Measurements from ENCODE around the gene GINS2.

Gene GINS2

GRCh38 chr16:85687651-85688471 is 893 bp downstream of the GINS2 start:
- no peak for DNase-seq

DNA sequence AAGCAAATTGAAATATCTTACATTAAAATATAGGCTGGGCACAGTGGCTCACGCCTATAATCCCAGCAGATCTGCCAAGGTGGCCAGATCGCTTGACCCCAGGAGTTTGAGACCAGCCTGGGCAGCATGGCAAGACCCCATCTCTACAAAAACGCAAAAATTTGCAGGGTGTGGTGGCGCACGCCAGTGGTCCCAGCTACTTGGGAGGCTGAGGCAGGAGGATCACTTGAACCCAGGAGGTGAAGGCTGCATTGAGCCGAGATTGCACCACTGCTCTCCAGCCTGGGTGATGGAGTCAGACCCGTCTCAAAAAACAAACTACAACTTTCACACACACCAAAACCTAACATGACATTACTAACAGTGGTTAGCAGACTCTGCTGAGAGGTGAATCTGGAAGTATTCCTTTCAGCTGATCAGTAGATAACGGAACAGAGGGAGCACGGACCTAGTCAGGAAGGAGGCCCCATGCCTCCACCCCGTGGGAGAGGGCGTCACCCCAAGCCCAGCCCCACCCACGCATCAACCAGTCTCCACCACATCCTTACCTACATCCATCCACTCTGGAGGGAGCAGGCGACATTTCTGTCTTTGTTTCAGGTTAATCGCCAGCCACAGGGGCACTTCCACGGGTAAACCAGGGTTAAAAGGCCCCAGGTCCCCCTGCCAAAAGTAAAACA is 1.7 kb downstream of the GINS2 start:
- DNase-seq, result no peak

DNA sequence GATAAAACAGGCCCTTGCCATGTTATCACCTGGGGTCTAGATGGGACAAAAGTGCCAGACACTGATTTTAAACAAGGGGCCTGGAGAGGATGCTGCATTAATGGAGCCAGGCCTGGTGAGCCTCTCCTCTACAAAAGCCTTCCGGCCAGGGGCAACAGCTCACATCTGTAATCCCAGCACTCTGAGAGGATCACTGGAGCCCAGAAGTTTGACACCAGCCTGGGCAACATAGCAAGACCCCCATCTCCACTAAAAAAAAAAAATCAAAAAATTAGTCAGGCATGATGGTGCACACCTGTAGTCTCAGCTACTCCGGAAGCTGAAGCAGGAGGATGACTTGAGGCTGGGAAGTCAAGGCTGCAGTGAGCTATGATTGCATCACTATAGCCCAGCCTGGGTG is 3.5 kb downstream of the GINS2 start:
- DNase-seq, result no peak

DNA sequence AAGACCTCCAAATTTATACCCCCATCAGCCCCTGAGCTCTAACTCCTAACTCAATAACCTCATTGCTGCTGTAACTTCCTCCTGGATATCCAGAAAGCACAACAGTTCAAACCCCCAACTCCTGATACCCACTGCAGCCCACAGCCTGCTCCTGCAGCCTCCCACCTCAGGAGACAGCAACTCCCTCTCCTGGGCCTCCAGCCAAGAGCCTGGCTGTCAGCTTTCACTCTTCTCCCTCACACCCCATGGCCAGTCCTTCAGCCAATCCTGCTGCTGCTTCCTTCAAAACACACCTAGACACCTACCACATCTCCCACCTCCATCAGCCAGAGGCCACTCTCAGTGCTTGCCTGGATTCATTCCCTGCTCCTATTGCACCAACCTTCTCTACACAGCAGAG is 5.4 kb downstream of the GINS2 start:
- no peak for DNase-seq

DNA sequence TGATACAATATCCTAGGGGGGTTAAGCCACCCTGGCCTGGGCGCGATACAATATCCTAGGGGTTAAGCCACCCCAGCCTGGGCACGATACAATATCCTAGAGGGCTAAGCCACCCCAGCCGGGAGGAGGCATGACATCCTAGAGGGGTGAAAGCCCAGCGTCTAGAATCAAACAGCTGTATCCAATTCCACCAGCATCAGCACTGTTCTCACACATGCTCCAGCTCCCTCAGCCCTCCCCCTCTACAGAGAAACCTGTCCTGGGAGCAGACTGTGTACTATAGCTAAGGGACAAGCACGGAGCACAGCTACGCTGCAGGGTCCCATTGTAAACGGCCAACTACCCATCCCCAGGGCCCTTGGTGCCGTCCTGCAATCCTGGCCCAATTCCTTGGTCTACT is 6.2 kb downstream of the GINS2 start:
- DNase-seq, result no peak

GRCh38 chr16:85681255-85681654 is 7.5 kb downstream of the GINS2 start:
- no peak for DNase-seq

- no peak for DNase-seq
Observed at GRCh38 chr16:85680352-85680944, 8.3 kb downstream of the GINS2 start.

DNA sequence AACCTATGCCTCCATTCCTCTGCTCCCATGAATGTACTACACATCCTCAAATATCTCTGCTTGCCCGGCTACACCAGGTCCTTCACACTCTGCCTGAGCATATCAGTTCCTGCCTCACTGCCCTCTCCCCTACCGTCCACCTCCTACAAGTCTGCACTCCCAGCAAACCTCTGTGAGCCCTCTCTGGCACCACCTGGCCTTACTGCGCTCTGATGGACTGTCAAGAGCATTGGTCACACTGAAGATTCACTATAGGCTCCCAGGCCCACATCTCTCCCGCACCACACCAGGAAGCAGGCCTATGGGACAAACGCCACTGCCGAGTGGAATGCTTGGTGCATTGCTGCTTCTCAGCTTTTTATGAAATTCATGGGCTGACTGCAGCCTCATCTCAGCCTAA is 8.9 kb downstream of the GINS2 start:
- DNase-seq, result no peak

GRCh38 chr16:85678821-85679220 is 9.9 kb downstream of the GINS2 start:
- no peak for DNase-seq

- no peak for DNase-seq
Observed at GRCh38 chr16:85678016-85678415, 10.7 kb downstream of the GINS2 start.

GRCh38 chr16:85677383-85677967 is 11.3 kb downstream of the GINS2 start:
- DNase-seq, result no peak

GRCh38 chr16:85676466-85676865 is 12.3 kb downstream of the GINS2 start:
- DNase-seq, result no peak

DNA sequence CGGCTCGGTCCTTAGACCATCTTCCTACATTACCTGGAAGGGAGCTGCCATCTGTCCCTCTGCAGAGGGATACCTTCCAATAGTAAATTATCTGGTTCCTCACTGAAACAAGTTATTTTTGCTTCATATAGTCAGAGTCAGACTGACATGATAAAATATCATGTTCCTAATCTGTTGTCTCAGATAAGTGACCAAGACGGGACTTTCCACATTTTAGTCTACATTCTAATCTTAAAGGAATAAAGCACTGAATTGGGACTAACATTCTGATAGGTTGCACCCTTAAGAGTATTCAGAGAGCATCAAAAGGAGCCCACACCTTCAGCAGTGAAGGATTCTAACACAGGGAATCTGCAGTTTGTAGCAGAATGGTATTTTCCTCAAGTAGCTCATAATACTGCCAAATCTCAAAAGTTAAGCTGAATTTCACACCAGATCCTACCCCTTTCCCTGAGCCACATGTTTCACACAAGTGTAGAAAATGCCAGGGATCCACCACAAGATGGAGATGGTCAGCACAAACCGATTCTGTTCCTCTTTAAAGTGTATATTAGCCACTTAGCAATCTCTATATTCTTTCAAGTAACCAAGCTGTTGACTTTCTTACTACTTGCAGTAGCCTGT is 13.4 kb downstream of the GINS2 start:
- no peak for DNase-seq

DNA sequence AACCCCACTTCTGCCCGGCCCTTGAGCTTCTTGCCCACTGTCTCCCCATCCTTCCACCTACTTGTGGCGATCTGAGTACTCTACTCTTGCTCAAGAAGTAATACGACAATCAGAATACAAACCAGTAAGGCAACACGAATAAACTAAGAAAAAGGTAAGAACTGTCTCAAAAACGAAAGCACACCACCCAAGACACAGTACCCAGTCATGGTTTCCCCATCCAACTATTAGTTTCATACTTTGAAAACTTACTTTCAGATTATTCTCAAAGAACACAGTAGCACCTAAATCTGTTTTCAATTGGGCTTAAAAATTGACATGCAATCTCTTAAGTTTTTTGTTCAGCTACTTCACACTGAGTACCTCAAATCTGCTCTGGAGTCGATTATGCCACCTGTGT is 13.9 kb downstream of the GINS2 start:
- no peak for DNase-seq

DNA sequence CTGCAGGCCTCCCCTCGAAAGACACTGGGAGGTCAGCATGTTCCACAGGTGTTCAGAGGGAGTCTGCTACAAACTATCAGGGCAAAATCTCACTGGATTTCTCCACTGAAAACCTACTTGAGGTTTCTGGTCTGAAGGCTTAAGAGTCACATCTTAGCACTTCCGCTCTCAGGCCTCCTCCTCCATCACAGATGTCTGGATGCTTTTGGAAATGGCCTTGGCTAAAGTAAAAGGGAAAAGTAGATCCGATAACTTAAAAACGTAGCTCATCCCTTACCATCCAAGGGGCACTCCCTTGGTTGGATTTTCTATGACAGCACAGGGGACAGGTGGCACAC is 14.4 kb downstream of the GINS2 start:
- no peak for DNase-seq

GRCh38 chr16:85673529-85674417 is 15.0 kb downstream of the GINS2 start:
- no peak for DNase-seq

GRCh38 chr16:85670840-85671239 is 17.9 kb downstream of the GINS2 start:
- DNase-seq, result no peak

- DNase-seq, result no peak
Observed at GRCh38 chr16:85668676-85669424, 19.9 kb downstream of the GINS2 start.

DNA sequence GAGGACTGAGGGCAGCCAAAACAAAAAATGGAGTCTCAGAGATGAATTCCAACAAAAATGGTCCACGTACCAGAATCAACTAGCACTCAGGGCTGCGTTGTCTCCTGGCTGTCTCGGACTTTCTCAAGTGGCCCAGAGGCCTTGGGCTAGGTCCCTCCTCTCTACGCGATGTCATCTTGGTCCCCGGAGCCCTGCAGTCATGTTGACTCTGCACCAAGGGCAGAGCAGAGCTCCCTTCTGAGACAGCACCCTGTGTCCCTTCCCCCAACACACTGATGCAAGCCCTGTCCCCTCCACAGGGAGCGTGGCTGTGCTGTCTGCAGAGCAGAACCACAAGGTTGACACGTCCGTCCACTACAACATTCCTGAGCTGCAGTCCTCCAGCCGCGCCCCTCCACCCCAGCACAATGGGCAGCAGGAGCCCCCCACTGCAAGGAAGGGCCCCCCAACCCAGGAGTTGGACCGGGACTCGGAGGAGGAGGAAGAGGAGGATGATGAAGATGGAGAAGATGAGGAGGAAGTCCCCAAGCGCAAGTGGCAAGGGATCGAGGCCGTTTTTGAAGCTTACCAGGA is 20.8 kb downstream of the GINS2 start:
- no peak for DNase-seq

- DNase-seq, result no peak
Observed at GRCh38 chr16:85667261-85667660, 21.5 kb downstream of the GINS2 start.

DNA sequence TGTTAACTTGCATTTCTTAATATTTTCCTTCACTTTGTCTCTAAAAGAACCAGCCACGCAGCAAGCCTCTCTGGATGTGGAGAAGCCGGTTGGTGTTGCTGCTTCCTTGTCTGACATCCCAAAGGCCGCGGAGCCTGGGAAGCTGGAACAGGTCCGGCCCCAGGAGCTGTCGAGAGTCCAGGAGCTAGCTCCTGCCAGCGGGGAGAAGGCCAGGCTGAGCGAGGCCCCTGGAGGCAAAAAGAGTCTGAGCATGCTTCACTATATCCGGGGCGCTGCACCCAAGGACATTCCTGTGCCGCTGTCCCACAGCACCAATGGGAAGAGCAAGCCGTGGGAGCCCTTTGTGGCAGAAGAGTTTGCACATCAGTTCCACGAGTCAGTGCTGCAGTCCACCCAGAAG is 22.8 kb downstream of the GINS2 start:
- DNase-seq, result no peak
